CD14-positive monocyte (primary cell): ENCODE measurements around the gene CD38. TPM values are rescaled to one million over a fixed set of nuclear protein-coding genes. Genes with fewer than 3 reads are reported as not detected.

Experiments
- DNase-seq, 3 donors: peaks; one replicate each; pipeline ENCODE4 v3.0.0-alpha.2; 2011 to 2022
- H2AFZ ChIP-seq: 2 replicates; pipeline ENCODE4 v1.6.0; 2012; ENCODE audit warnings: mild to moderate bottlenecking, low read depth, low read length, inconsistent platforms; ENCODE audit not compliant: insufficient read depth, poor library complexity, severe bottlenecking
- H3K27ac ChIP-seq, 2 donors: 1 replicate in 1 of 2; 2 replicates in 1 of 2; pipeline ENCODE4 v1.5.1; 2012 to 2013; ENCODE audit warnings: low read length in 2 of 2, control low read depth in 1 of 2, inconsistent platforms in 1 of 2, low read depth in 1 of 2, mild to moderate bottlenecking in 1 of 2
- H3K27me3 ChIP-seq, 2 donors: one replicate each; pipeline versions ENCODE4 v1.6.0 to v1.6.1; 2011 to 2013; ENCODE audit warnings: low read length in 2 of 2; ENCODE audit not compliant: control insufficient read depth in 2 of 2, insufficient read depth in 2 of 2
- H3K36me3 ChIP-seq, 2 donors: replicated peaks in 1 of 2; 1 replicate in 1 of 2; 2 replicates in 1 of 2; pipeline versions ENCODE4 v1.5.1 to v1.6.1; 2012 to 2013; ENCODE audit warnings: low read length in 2 of 2, control low read depth in 1 of 2, inconsistent platforms in 1 of 2, mild to moderate bottlenecking in 1 of 2; ENCODE audit not compliant: insufficient read depth in 2 of 2, control insufficient read depth in 1 of 2
- H3K4me1 ChIP-seq, 2 donors: 1 replicate in 1 of 2; 2 replicates in 1 of 2; pipeline versions ENCODE4 v1.5.1 to v1.6.1; 2012 to 2013; ENCODE audit warnings: low read length in 2 of 2, control low read depth in 1 of 2, inconsistent platforms in 1 of 2, mild to moderate bottlenecking in 1 of 2, moderate library complexity in 1 of 2; ENCODE audit not compliant: insufficient read depth in 2 of 2, control insufficient read depth in 1 of 2
- H3K4me2 ChIP-seq: replicated peaks from 2 replicates; pipeline ENCODE3; 2012; ENCODE audit warnings: low read length, moderate library complexity, mild to moderate bottlenecking; ENCODE audit not compliant: poor library complexity, severe bottlenecking; ENCODE audit errors: extremely low read depth
- H3K4me3 ChIP-seq, 3 experiments: fragments of 200-600 bp in 1 of 3; sonication (generic) in 1 of 3; replicated peaks in 1 of 3; 1 replicate in 2 of 3; 2 replicates in 1 of 3; pipeline ENCODE4 v1.5.1; 2011 to 2013; ENCODE audit warnings: low read length in 3 of 3, mild to moderate bottlenecking in 3 of 3, control low read depth in 2 of 3, low read depth in 2 of 3, inconsistent platforms in 1 of 3, moderate library complexity in 1 of 3
- H3K79me2 ChIP-seq: 2 replicates; pipeline ENCODE4 v1.6.0; 2012; ENCODE audit warnings: mild to moderate bottlenecking, control low read depth, inconsistent platforms, low read length, moderate library complexity; ENCODE audit not compliant: insufficient read depth
- H3K9ac ChIP-seq: 2 replicates; pipeline ENCODE4 v1.6.0; 2017; ENCODE audit warnings: low read length, mild to moderate bottlenecking; ENCODE audit not compliant: insufficient read depth, poor library complexity, severe bottlenecking
- H3K9me3 ChIP-seq, 2 donors: replicated peaks in 1 of 2; 1 replicate in 1 of 2; 2 replicates in 1 of 2; pipeline versions ENCODE4 v1.5.1 to v1.6.1; 2012 to 2013; ENCODE audit warnings: low read length in 2 of 2, control low read depth in 1 of 2; ENCODE audit not compliant: control insufficient read depth in 1 of 2, insufficient read depth in 1 of 2
- H4K20me1 ChIP-seq: 2 replicates; pipeline ENCODE4 v1.6.0; 2012; ENCODE audit warnings: mild to moderate bottlenecking, low read length, control low read depth, moderate library complexity; ENCODE audit not compliant: insufficient read depth
- H3K27ac Mint-ChIP-seq, 7 donors: one replicate each; pipeline ENCODE4 v1.8.0; 2020; ENCODE audit warnings: mild to moderate bottlenecking in 7 of 7, mixed read lengths in 7 of 7, moderate library complexity in 6 of 7, inconsistent platforms in 2 of 7
- H3K27me3 Mint-ChIP-seq, 3 donors: one replicate each; pipeline ENCODE4 v1.8.0; 2021 to 2022; ENCODE audit warnings: low read depth in 3 of 3, mild to moderate bottlenecking in 3 of 3, mixed read lengths in 3 of 3, moderate library complexity in 3 of 3, inconsistent platforms in 1 of 3
- H3K36me3 Mint-ChIP-seq, 2 donors: one replicate each; pipeline ENCODE4 v1.8.0; 2020; ENCODE audit warnings: mixed read lengths in 2 of 2, inconsistent platforms in 1 of 2, mild to moderate bottlenecking in 1 of 2
- H3K4me1 Mint-ChIP-seq: one replicate; pipeline ENCODE4 v1.8.0; 2020; ENCODE audit warnings: mild to moderate bottlenecking, mixed read lengths
- H3K4me3 Mint-ChIP-seq, 2 donors: one replicate each; pipeline ENCODE4 v1.8.0; 2020; ENCODE audit warnings: mild to moderate bottlenecking in 2 of 2, mixed read lengths in 2 of 2, moderate library complexity in 1 of 2
- H3K9me3 Mint-ChIP-seq, 7 donors: one replicate each; pipeline ENCODE4 v1.8.0; 2020 to 2022; ENCODE audit warnings: mixed read lengths in 7 of 7, mild to moderate bottlenecking in 6 of 7, moderate library complexity in 6 of 7, inconsistent platforms in 2 of 7
- WGBS: methylation state at CpG from one replicate; pipeline ENCODE4 v1.1.5; 2013; ENCODE audit warnings: missing lambda C conversion rate; ENCODE audit not compliant: insufficient coverage; 5-methylcytosine and 5-hydroxymethylcytosine counted together
- intact Hi-C, 2 donors: fragments of 100-400 bp; cut with micrococcal nuclease; formaldehyde crosslinking; loops; one replicate each; pipeline versions ENCODE4 v1.15.0 to v1.15.1; 2023
- polyA plus RNA-seq, 3 donors: library from polyadenylated mRNA; depleted of rRNA in 1 of 3; unstranded in 2 of 3; stranded (reverse) in 1 of 3; fragments of 300-500 nt in 2 of 3; fragments of >200 nt in 1 of 3; fragmentation: Illumina TruSeq in 2 of 3; gene quantifications; 1 replicate in 2 of 3; 2 replicates in 1 of 3; pipeline ENCODE4 v1.2.3, GENCODE V29; 2012 to 2021
- TF ChIP-seq, protein P1 (sequence below): fragments of 200-600 bp; IDR thresholded peaks from one replicate; pipeline ENCODE4 v1.8.0; 2022; ENCODE audit warnings: antibody characterized with exemption, mild to moderate bottlenecking

The CD38 gene
- polyA plus RNA-seq, 3 donors: 2.3 to 4.4 (median 3.0) TPM

DNA sequence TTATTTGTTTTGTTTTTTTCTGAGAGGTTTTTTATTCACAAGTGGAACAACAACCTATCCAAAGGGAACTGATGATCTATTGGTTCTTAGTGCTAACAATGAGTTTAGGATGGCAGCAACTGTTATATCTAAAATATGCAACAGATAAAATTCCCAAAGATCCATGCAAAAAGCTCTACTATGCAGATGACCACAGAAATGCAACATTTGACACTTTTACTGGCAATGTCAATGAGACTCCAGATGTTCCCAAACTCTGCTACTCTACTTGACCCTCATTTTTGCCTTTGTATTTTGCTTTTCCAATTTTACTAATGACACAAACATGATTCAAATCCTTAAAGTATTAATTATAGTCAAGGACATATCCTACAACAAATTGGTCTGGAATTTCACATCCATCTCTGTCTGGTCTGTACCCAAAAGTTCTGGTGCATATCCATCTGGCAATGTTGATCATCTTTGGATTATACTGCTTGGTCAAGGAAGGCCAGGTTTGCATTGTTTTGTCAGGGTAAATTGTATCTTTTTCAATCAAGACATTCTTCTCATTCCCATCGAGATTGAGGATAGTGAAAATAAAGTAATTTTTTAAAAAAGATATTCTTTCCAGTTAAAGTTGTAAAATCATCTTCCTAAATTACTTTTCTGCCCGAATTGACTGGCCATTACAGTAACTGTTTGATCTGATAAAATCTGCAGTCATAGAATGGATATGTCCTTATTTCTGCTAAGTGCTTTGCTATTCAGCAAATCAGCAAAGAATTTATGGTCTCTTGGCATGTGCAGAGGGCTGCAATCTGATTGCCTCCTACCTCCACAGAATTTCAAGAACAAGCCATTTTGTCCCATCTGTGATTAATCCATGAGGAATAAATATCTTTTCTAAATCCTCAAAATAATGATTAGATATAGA, 86.8 kb downstream of the CD38 start:
- Histone ChIP-seq H3K27ac (no peak overlapping the region), H2AFZ (no peak overlapping the region), H3K4me3 (no peak overlapping the region), H3K4me1 (peaks cover 3 to 6% of the 10 kb centered on the region in 2 donors), H3K9me3 (no peaks in the 10 kb centered on the region), H3K9ac (no peak overlapping the region), H3K79me2 (no peaks in the 10 kb centered on the region), H3K27me3 (no peaks in the 10 kb centered on the region), H4K20me1 (no peaks in the 10 kb centered on the region), H3K4me2 (no peak overlapping the region), H3K36me3 (no peaks in the 10 kb centered on the region)
- H3K4me1 Mint-ChIP-seq: peaks cover 8% of the 10 kb centered on the region
- H3K4me3 Mint-ChIP-seq: no peak overlapping the region
- no CpG with 5 or more reads among the region's 2 CpGs for WGBS
- intact Hi-C loops: no loop called here
- no peak for DNase-seq
- TF ChIP-seq, protein P1, sequence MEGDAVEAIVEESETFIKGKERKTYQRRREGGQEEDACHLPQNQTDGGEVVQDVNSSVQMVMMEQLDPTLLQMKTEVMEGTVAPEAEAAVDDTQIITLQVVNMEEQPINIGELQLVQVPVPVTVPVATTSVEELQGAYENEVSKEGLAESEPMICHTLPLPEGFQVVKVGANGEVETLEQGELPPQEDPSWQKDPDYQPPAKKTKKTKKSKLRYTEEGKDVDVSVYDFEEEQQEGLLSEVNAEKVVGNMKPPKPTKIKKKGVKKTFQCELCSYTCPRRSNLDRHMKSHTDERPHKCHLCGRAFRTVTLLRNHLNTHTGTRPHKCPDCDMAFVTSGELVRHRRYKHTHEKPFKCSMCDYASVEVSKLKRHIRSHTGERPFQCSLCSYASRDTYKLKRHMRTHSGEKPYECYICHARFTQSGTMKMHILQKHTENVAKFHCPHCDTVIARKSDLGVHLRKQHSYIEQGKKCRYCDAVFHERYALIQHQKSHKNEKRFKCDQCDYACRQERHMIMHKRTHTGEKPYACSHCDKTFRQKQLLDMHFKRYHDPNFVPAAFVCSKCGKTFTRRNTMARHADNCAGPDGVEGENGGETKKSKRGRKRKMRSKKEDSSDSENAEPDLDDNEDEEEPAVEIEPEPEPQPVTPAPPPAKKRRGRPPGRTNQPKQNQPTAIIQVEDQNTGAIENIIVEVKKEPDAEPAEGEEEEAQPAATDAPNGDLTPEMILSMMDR: no peak
- H3K9me3 Mint-ChIP-seq: peaks cover 0 to 3% (median 3%) of the 10 kb centered on the region in 7 donors
- no peaks in the 10 kb centered on the region for H3K36me3 Mint-ChIP-seq
- no peak overlapping the region for H3K27ac Mint-ChIP-seq
- H3K27me3 Mint-ChIP-seq: no peaks in the 10 kb centered on the region

DNA sequence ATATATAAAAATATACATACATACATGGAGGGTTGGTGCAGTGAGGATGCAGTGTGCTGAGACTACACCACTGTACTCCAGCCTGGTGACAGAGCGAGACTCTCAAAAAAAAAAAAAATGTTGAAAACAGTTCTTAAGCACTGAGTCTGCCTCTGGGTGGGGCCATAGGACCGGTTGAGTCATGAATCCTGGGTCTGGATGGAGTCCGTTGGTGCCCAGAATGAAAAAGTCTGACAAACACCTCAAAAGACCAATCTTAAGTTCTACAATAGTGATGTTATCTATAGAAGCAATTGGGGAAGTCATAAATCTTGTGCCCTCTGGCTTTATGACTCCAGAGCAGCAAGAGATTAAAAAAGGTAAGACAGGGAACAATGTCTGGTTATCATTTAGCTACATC, 90.0 kb downstream of the CD38 start:
- no peaks in the 10 kb centered on the region for H3K27me3 Mint-ChIP-seq
- H3K27me3 ChIP-seq: no peaks in the 10 kb centered on the region
- H3K36me3 Mint-ChIP-seq: no peaks in the 10 kb centered on the region
- peak in 1 of 3 donors; percentile 48 for DNase-seq
- H3K9me3 Mint-ChIP-seq: peaks cover 0 to 5% (median 2%) of the 10 kb centered on the region in 7 donors
- no peak overlapping the region for H2AFZ ChIP-seq
- no peaks in the 10 kb centered on the region for H3K9me3 ChIP-seq
- H3K9ac ChIP-seq: no peak overlapping the region
- no peak overlapping the region for H3K4me2 ChIP-seq
- H3K79me2 ChIP-seq: no peaks in the 10 kb centered on the region
- no peaks in the 10 kb centered on the region for H3K36me3 ChIP-seq
- H3K4me3 ChIP-seq: no peak overlapping the region
- H3K4me3 Mint-ChIP-seq: no peak overlapping the region
- peaks cover 3% of the 10 kb centered on the region for H3K4me1 Mint-ChIP-seq
- peaks cover 0 to 1% of the 10 kb centered on the region in 2 donors for H3K4me1 ChIP-seq
- H3K27ac ChIP-seq: no peak overlapping the region
- intact Hi-C loops: no loop called here
- no peaks in the 10 kb centered on the region for H4K20me1 ChIP-seq
- TF ChIP-seq, protein P1: no peak
- WGBS: no CpG with 5 or more reads among the region's 3 CpGs
- H3K27ac Mint-ChIP-seq: no peak overlapping the region
